ENCODE data around the gene SECISBP2. TPM values are rescaled to one million over a fixed set of nuclear protein-coding genes. Genes with fewer than 3 reads are reported as not detected.

Gene SECISBP2
- total and polyA plus RNA-seq, 2 of the 13 experiments (the other 11 are each of a cell fraction or from before 2014, with no cell fraction given) = 32.4 to 38.0 TPM

DNA sequence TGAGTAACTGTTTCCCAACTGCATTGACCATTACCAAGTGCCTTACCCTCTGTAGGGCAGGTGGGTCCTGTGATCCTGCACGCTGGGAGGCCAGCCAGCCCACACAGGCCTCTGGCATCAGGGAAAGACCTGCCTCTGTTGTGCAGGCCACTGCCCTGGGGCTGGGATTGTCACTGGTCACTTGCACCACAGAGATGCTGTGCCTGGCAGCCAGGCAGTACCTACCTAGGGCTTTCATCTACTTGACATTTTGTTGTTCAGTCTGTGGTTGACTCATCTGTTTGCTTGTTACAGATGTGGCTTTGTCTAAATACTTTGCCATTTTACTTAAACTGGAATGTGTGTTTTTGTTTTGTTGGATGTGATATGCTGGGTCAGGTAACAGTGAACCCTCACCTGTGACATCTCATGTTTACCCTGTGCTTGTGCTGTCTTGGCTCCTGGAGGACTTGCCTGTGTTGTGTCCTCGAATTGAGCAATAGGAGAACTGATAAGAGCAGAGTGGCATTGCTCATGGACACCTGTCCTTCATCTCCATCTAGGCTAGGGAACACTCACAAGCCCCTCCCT lies 32.8 kb downstream of the SECISBP2 start (continued):
- TF ChIP-seq, protein P1, sequence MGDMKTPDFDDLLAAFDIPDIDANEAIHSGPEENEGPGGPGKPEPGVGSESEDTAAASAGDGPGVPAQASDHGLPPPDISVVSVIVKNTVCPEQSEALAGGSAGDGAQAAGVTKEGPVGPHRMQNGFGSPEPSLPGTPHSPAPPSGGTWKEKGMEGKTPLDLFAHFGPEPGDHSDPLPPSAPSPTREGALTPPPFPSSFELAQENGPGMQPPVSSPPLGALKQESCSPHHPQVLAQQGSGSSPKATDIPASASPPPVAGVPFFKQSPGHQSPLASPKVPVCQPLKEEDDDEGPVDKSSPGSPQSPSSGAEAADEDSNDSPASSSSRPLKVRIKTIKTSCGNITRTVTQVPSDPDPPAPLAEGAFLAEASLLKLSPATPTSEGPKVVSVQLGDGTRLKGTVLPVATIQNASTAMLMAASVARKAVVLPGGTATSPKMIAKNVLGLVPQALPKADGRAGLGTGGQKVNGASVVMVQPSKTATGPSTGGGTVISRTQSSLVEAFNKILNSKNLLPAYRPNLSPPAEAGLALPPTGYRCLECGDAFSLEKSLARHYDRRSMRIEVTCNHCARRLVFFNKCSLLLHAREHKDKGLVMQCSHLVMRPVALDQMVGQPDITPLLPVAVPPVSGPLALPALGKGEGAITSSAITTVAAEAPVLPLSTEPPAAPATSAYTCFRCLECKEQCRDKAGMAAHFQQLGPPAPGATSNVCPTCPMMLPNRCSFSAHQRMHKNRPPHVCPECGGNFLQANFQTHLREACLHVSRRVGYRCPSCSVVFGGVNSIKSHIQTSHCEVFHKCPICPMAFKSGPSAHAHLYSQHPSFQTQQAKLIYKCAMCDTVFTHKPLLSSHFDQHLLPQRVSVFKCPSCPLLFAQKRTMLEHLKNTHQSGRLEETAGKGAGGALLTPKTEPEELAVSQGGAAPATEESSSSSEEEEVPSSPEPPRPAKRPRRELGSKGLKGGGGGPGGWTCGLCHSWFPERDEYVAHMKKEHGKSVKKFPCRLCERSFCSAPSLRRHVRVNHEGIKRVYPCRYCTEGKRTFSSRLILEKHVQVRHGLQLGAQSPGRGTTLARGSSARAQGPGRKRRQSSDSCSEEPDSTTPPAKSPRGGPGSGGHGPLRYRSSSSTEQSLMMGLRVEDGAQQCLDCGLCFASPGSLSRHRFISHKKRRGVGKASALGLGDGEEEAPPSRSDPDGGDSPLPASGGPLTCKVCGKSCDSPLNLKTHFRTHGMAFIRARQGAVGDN (CRISPR knock-in tag; IDR thresholded peaks at IDR 0.05) = peak; percentile 85
- TF ChIP-seq HMG20A (CRISPR knock-in tag; IDR thresholded peaks at IDR 0.05; ENCODE audit: borderline replicate concordance) (peak; percentile 85; the same call in 1 of the 2 replicates), ZNF501 (CRISPR knock-in tag; IDR thresholded peaks at IDR 0.05) (peak; percentile 74), ZFP82 (CRISPR knock-in tag; IDR thresholded peaks at IDR 0.05; ENCODE audit: borderline replicate concordance) (no peak), PHF20 (CRISPR knock-in tag; IDR thresholded peaks at IDR 0.05) (no peak), SP2 (CRISPR knock-in tag; IDR thresholded peaks at IDR 0.05) (no peak), SOX5 (CRISPR knock-in tag; IDR thresholded peaks at IDR 0.05; ENCODE audit: borderline replicate concordance) (peak; percentile 99), TSC22D2 (CRISPR knock-in tag; IDR thresholded peaks at IDR 0.05; ENCODE audit: borderline replicate concordance) (no peak), CBX5 (CRISPR knock-in tag; IDR thresholded peaks at IDR 0.05; ENCODE audit: borderline replicate concordance) (peak; percentile 68; the same call in 1 of the 2 replicates), YEATS4 (CRISPR knock-in tag; IDR thresholded peaks at IDR 0.05; ENCODE audit: borderline replicate concordance) (peak; percentile 56; the same call in 1 of the 2 replicates), TBX3 (IDR thresholded peaks at IDR 0.05; ENCODE audit: borderline replicate concordance) (peak; percentile 69; the same call in 1 of the 2 replicates), SIX1 (CRISPR knock-in tag; IDR thresholded peaks at IDR 0.05; ENCODE audit: borderline replicate concordance) (peak; percentile 94; the same call in 1 of the 2 replicates), SIN3B (IDR thresholded peaks at IDR 0.05; ENCODE audit: low read length) (no peak), SP1 (IDR thresholded peaks at IDR 0.05) (no peak), SP1 (CRISPR knock-in tag; IDR thresholded peaks at IDR 0.05) (0 out of 2 replicates have a peak, but pooled peaks have one; percentile 13), ARNT2 (CRISPR knock-in tag; IDR thresholded peaks at IDR 0.05; ENCODE audit: low read depth) (0 out of 2 replicates have a peak, but pooled peaks have one; percentile 63), ZNF879 (CRISPR knock-in tag; IDR thresholded peaks at IDR 0.05) (no peak), ZNF772 (CRISPR knock-in tag; IDR thresholded peaks at IDR 0.05) (peak; percentile 77; the same call in 1 of the 2 replicates), POLR2A (IDR thresholded peaks at IDR 0.05; ENCODE audit: insufficient read depth in 1 of 2, low read depth in 2 of 2, low read length in 2 of 2) (no peak), CEBPG (CRISPR knock-in tag; IDR thresholded peaks at IDR 0.05) (peak; percentile 97), ZNF3 (CRISPR knock-in tag; IDR thresholded peaks at IDR 0.05) (peak; percentile 69; the same call in 1 of the 2 replicates), RXRB (CRISPR knock-in tag; IDR thresholded peaks at IDR 0.05; ENCODE audit: borderline replicate concordance) (peak; percentile 90)
- TF ChIP-seq, protein P2, sequence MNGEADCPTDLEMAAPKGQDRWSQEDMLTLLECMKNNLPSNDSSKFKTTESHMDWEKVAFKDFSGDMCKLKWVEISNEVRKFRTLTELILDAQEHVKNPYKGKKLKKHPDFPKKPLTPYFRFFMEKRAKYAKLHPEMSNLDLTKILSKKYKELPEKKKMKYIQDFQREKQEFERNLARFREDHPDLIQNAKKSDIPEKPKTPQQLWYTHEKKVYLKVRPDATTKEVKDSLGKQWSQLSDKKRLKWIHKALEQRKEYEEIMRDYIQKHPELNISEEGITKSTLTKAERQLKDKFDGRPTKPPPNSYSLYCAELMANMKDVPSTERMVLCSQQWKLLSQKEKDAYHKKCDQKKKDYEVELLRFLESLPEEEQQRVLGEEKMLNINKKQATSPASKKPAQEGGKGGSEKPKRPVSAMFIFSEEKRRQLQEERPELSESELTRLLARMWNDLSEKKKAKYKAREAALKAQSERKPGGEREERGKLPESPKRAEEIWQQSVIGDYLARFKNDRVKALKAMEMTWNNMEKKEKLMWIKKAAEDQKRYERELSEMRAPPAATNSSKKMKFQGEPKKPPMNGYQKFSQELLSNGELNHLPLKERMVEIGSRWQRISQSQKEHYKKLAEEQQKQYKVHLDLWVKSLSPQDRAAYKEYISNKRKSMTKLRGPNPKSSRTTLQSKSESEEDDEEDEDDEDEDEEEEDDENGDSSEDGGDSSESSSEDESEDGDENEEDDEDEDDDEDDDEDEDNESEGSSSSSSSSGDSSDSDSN (CRISPR knock-in tag; IDR thresholded peaks at IDR 0.05) = no peak
- TF ChIP-seq, protein P3, sequence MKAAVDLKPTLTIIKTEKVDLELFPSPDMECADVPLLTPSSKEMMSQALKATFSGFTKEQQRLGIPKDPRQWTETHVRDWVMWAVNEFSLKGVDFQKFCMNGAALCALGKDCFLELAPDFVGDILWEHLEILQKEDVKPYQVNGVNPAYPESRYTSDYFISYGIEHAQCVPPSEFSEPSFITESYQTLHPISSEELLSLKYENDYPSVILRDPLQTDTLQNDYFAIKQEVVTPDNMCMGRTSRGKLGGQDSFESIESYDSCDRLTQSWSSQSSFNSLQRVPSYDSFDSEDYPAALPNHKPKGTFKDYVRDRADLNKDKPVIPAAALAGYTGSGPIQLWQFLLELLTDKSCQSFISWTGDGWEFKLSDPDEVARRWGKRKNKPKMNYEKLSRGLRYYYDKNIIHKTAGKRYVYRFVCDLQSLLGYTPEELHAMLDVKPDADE (CRISPR knock-in tag; IDR thresholded peaks at IDR 0.05) = no peak
- TF ChIP-seq, protein P4, sequence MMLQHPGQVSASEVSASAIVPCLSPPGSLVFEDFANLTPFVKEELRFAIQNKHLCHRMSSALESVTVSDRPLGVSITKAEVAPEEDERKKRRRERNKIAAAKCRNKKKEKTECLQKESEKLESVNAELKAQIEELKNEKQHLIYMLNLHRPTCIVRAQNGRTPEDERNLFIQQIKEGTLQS (CRISPR knock-in tag; IDR thresholded peaks at IDR 0.05) = 0 out of 2 replicates have a peak, but pooled peaks have one; percentile 13
